ENCODE data around the gene SHISAL1.

GRCh38 chr22:44276706-44277356 lies 35.9 kb downstream of the SHISAL1 start:
- TF ChIP-seq POLR2A (IDR thresholded peaks at IDR 0.05; ENCODE audit: low read depth, low read length) (no peak), SPI1 (IDR thresholded peaks at IDR 0.05; ENCODE audit: low read depth, low read length) (no peak), POLR2AphosphoS5 (IDR thresholded peaks at IDR 0.05; ENCODE audit: low read depth, low read length) (no peak), TAF1 (IDR thresholded peaks at IDR 0.05; ENCODE audit: low read depth, low read length) (no peak)
